Central memory CD8-positive, alpha-beta T cell (primary cell): ENCODE data around the gene PIBF1.
"Not testable (repeated sequence)": the region's sequence is repeated elsewhere in the genome, so short reads cannot be mapped to it uniquely, and the experiment has no call there.

ENCODE experiments used
- ATAC-seq: fragments of 150-1000 bp; cut with Tn5 transposase; replicated peaks from 2 replicates; pipeline ENCODE4 v1.10.0; 2022; ENCODE audit warnings: mild to moderate bottlenecking, moderate FRiP score, moderate number of reproducible peaks; ENCODE audit not compliant: poor library complexity, severe bottlenecking; ENCODE audit errors: extremely low read depth
- DNase-seq, 2 donors: peaks; one replicate each; pipeline ENCODE4 v3.0.0; 2021; ENCODE audit warnings: low spot score in 2 of 2
- H3K27ac Mint-ChIP-seq: one replicate; pipeline ENCODE4 v1.8.0; 2022; ENCODE audit warnings: low read depth, mild to moderate bottlenecking, moderate library complexity, mixed read lengths
- H3K27me3 Mint-ChIP-seq: one replicate; pipeline ENCODE4 v1.8.0; 2022; ENCODE audit warnings: mixed read lengths
- H3K36me3 Mint-ChIP-seq: one replicate; pipeline ENCODE4 v1.8.0; 2022; ENCODE audit warnings: mild to moderate bottlenecking, moderate library complexity, mixed read lengths; ENCODE audit not compliant: insufficient read depth
- H3K4me1 Mint-ChIP-seq: one replicate; pipeline ENCODE4 v1.8.0; 2022; ENCODE audit warnings: mixed read lengths
- H3K4me3 Mint-ChIP-seq: one replicate; pipeline ENCODE4 v1.8.0; 2022; ENCODE audit warnings: mild to moderate bottlenecking, moderate library complexity, mixed read lengths
- H3K9me3 Mint-ChIP-seq: one replicate; pipeline ENCODE4 v1.8.0; 2022; ENCODE audit warnings: mixed read lengths

PIBF1 gene

DNA sequence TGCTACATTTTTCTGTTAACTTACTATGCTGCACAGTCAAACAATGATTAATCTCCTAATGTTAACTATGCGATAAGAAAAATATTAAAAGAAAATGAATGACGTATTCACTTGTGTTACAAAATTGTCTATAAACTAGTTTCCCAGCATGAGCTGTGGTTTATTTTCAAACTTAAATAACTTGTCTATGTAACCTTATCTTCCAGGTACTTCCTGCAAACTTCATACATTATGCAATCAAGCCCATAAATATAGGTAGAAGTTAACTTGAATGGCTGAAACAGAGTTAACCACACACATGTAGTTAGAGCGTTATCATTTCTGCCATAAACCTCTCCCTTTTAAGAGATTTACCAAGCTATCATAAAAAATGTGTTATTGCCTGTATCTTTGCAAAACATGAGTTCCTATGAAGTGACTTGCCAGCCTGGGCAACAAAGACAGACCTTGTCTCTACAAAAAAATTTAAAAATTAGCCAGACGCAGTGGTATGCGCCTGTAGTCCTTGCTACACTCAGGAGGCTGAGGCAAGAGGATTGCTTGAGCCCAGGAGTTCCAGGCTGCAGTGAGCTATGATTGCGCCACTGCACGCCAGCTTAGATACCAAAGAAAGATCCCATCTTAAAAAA lies 259.1 kb downstream of the PIBF1 start:
- H3K4me3 Mint-ChIP-seq = no peak overlapping the region
- no peak overlapping the region for H3K27ac Mint-ChIP-seq
- H3K36me3 Mint-ChIP-seq = no peaks in the 10 kb centered on the region
- no peaks in the 10 kb centered on the region for H3K4me1 Mint-ChIP-seq
- no peak for DNase-seq
- no peak for ATAC-seq
- H3K27me3 Mint-ChIP-seq = no peaks in the 10 kb centered on the region
- H3K9me3 Mint-ChIP-seq = no peaks in the 10 kb centered on the region

GRCh38 chr13:73045031-73045430 lies 263.1 kb downstream of the PIBF1 start:
- Mint-ChIP-seq H3K27me3 (peaks cover under 1% of the 10 kb centered on the region), H3K36me3 (no peaks in the 10 kb centered on the region), H3K27ac (no peak overlapping the region), H3K4me3 (no peak overlapping the region), H3K9me3 (no peaks in the 10 kb centered on the region), H3K4me1 (no peaks in the 10 kb centered on the region)
- no peak for DNase-seq
- ATAC-seq = no peak

- H3K27ac Mint-ChIP-seq, DNase-seq, H3K9me3 Mint-ChIP-seq, H3K4me1 Mint-ChIP-seq, H3K4me3 Mint-ChIP-seq, ATAC-seq, H3K36me3 Mint-ChIP-seq: not testable (repeated sequence)
- H3K27me3 Mint-ChIP-seq = peaks cover 18% of the 10 kb centered on the region
Observed at GRCh38 chr13:73048615-73049014, 266.7 kb downstream of the PIBF1 start.

DNA sequence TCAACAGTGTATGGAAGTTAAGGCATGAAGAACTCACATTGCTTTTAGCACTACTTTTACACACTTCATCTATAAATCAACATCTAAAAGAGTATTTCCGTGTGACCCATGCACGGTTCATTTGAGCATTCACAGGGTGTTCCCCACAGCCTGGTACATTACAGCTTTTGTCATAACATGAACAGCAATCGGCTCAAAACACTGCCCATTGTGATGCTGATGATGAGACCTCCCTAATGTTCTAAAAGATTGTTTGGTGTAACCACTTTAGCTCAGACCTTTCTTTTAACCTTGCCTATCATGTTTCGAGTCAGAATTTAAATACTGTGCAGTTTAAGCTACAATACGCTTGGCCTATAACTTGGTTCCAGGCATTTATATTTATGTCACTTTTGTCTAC lies 272.8 kb downstream of the PIBF1 start:
- peaks cover 66% of the 10 kb centered on the region for H3K27me3 Mint-ChIP-seq

GRCh38 chr13:73055813-73056564 lies 274.1 kb downstream of the PIBF1 start:
- Mint-ChIP-seq H3K27ac (no peak overlapping the region), H3K9me3 (no peaks in the 10 kb centered on the region), H3K36me3 (peaks cover 5% of the 10 kb centered on the region), H3K4me3 (no peak overlapping the region), H3K27me3 (peaks cover 68% of the 10 kb centered on the region), H3K4me1 (peaks cover 17% of the 10 kb centered on the region)
- no peak for DNase-seq
- ATAC-seq = no peak

More for the DNA sequence above, 272.8 kb downstream of the PIBF1 start:
- Mint-ChIP-seq H3K4me1 (peaks cover 9% of the 10 kb centered on the region), H3K9me3 (no peaks in the 10 kb centered on the region), H3K36me3 (peaks cover 5% of the 10 kb centered on the region), H3K4me3 (no peak overlapping the region), H3K27ac (no peak overlapping the region)
- ATAC-seq = no peak
- no peak for DNase-seq

DNA sequence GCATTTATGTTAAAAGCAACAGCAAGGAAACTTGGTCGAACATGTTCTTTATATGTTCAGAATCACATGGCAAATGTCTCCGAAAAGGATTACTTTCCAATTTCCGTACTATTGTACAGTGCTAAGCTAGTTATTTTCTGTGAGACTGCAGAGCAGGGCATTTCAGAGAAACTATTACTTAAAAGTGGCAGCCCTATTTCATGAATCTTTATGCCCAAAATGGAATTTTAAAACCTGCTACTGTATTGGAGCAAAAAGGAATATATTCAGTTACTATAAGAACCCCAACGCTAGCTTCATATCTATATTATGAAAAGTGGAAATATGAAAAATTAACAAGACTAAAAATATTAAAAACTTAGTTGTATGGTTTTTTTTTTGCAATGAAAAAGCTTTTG lies 274.6 kb downstream of the PIBF1 start:
- no peak overlapping the region for H3K4me3 Mint-ChIP-seq
- DNase-seq (no peak), ATAC-seq (no peak)
- H3K4me1 Mint-ChIP-seq = peaks cover 17% of the 10 kb centered on the region
- H3K9me3 Mint-ChIP-seq = no peaks in the 10 kb centered on the region
- H3K36me3 Mint-ChIP-seq = peaks cover 5% of the 10 kb centered on the region
- H3K27ac Mint-ChIP-seq = no peak overlapping the region
- peaks cover 64% of the 10 kb centered on the region for H3K27me3 Mint-ChIP-seq

DNA sequence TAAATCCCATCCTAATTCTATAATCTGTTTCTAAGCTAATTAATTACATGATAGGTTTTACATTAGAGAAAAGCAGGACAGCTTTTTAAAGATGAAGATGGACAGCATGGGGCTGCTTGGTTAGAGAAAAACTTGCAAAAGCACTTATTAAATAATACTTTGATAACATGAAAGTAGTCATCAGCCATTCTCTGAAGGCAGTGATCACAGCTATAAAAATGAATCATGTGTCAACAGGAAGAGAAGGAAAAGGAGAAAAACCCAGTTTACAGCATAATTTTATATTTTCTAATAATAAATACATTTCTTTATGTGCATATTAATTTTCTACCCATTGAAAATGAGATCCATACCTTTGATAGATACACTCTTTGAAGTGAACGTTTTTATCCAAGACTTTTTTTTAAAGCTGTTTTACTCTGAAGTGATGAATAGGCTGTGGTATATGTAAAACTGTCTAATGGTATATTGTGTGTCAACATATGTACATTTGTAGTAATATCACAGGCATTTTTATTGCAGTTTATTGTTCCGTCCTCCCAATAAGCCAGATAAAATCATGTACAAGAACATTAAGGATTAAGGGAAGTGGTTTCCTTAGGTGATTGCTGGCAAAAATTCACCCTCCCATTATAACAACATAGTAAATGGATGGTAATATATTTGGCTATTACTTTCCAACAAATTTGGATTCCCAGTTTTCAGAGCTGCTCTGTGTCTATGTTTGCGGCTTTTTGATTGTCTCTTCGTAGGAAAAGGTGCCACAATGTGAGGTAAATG lies 275.5 kb downstream of the PIBF1 start:
- DNase-seq = no peak
- Mint-ChIP-seq H3K36me3 (peaks cover 5% of the 10 kb centered on the region), H3K9me3 (no peaks in the 10 kb centered on the region), H3K4me1 (peaks cover 17% of the 10 kb centered on the region), H3K27ac (no peak overlapping the region), H3K27me3 (peaks cover 63% of the 10 kb centered on the region), H3K4me3 (peak overlapping the region; percentile 79)
- no peak for ATAC-seq

DNA sequence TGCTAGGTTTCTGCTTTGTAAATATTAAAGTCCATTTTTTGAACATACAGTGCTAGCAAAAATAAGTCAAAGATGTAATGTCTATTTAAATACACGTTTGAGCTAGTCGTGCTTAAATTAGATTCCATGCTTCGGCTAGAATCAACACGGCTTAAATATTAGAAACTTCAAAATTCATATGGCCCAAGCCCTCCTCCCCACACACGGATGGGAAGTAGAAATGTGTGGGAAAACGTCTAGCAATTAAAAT lies 276.1 kb downstream of the PIBF1 start:
- H3K27ac Mint-ChIP-seq = no peak overlapping the region
- H3K36me3 Mint-ChIP-seq = peaks cover 6% of the 10 kb centered on the region
- peaks cover 17% of the 10 kb centered on the region for H3K4me1 Mint-ChIP-seq
- no peak for ATAC-seq
- no peaks in the 10 kb centered on the region for H3K9me3 Mint-ChIP-seq
- DNase-seq = no peak
- peak overlapping the region; percentile 79 for H3K4me3 Mint-ChIP-seq
- peaks cover 63% of the 10 kb centered on the region for H3K27me3 Mint-ChIP-seq

- Mint-ChIP-seq H3K36me3 (peaks cover 8% of the 10 kb centered on the region), H3K9me3 (no peaks in the 10 kb centered on the region), H3K4me1 (peaks cover 17% of the 10 kb centered on the region), H3K27ac (peak overlapping the region; percentile 27), H3K4me3 (peak overlapping the region; percentile 79), H3K27me3 (peaks cover 63% of the 10 kb centered on the region)
- no peak for DNase-seq
- peak; percentile 3 for ATAC-seq
Observed at GRCh38 chr13:73058432-73058735, 276.5 kb downstream of the PIBF1 start.

- DNase-seq (peak; percentile 78 to 90), ATAC-seq (peak; percentile 94)
- peaks cover 17% of the 10 kb centered on the region for H3K4me1 Mint-ChIP-seq
- H3K4me3 Mint-ChIP-seq = peak within 1 kb of the TSS; percentile 79
- peaks cover 63% of the 10 kb centered on the region for H3K27me3 Mint-ChIP-seq
- peak within 1 kb of the TSS; percentile 27 for H3K27ac Mint-ChIP-seq
- H3K36me3 Mint-ChIP-seq = peaks cover 8% of the 10 kb centered on the region
- no peaks in the 10 kb centered on the region for H3K9me3 Mint-ChIP-seq
Observed at GRCh38 chr13:73058736-73059459, 277.0 kb downstream of the PIBF1 start, which contains the start of gene KLF5. Gene KLF5 (plus strand): TSS chr13:73059005. CDS start chr13:73059328, 323 bp downstream.

GRCh38 chr13:73059460-73060250 lies 277.7 kb downstream of the PIBF1 start:
- peak overlapping the region; percentile 79 for H3K4me3 Mint-ChIP-seq
- DNase-seq (no peak), ATAC-seq (peak; percentile 22)
- H3K27me3 Mint-ChIP-seq = peaks cover 57% of the 10 kb centered on the region
- H3K27ac Mint-ChIP-seq = no peak overlapping the region
- H3K4me1 Mint-ChIP-seq = peaks cover 17% of the 10 kb centered on the region
- H3K9me3 Mint-ChIP-seq = no peaks in the 10 kb centered on the region
- peaks cover 8% of the 10 kb centered on the region for H3K36me3 Mint-ChIP-seq
